CD4-positive, alpha-beta T cell (primary cell): Measurements from ENCODE around the gene SETBP1. TPM values are rescaled to one million over a fixed set of nuclear protein-coding genes. Genes with fewer than 3 reads are reported as not detected.

Experiments
- ATAC-seq: fragments of 200-7000 bp; cut with Tn5 transposase; one replicate; pipeline ENCODE4 v1.10.0; 2022; ENCODE audit warnings: mild to moderate bottlenecking; ENCODE audit not compliant: poor library complexity
- CTCF ChIA-PET: fragments of 350-600 bp; sonication (Branson Sonifier 250); formaldehyde crosslinking; loops from one replicate; lab custom pipeline; 2021; ENCODE audit warnings: antibody characterized with exemption, inconsistent platforms; lab: Charles Lee
- POLR2A ChIA-PET: fragments of 350-600 bp; sonication (Branson Sonifier 250); formaldehyde crosslinking; loops from one replicate; lab custom pipeline; 2021; ENCODE audit warnings: antibody characterized with exemption, inconsistent platforms; lab: Charles Lee
- DNase-seq, 14 experiments: peaks; one replicate each; pipeline ENCODE4 v3.0.0-alpha.2; 2013 to 2020; ENCODE audit warnings: mixed read lengths in 2 of 14
- H3K27ac ChIP-seq, 2 donors: one replicate each; pipeline versions ENCODE4 v1.5.1 to v1.7.0; 2013; ENCODE audit warnings: low read length in 2 of 2, low read depth in 1 of 2, mild to moderate bottlenecking in 1 of 2
- H3K27me3 ChIP-seq, 2 experiments: 1 replicate in 1 of 2; 2 replicates in 1 of 2; pipeline versions ENCODE4 v1.6.1 to v1.7.0; 2013; ENCODE audit warnings: low read length in 2 of 2, control low read depth in 1 of 2, mild to moderate bottlenecking in 1 of 2, moderate library complexity in 1 of 2; ENCODE audit not compliant: insufficient read depth in 2 of 2, control insufficient read depth in 1 of 2
- H3K36me3 ChIP-seq: one replicate; pipeline ENCODE4 v1.6.1; 2013; ENCODE audit warnings: low read length, control low read depth; ENCODE audit not compliant: insufficient read depth
- H3K4me1 ChIP-seq: one replicate; pipeline ENCODE4 v1.6.1; 2013; ENCODE audit warnings: low read length, control low read depth; ENCODE audit not compliant: insufficient read depth
- H3K4me3 ChIP-seq: one replicate; pipeline ENCODE4 v1.5.1; 2013; ENCODE audit warnings: mild to moderate bottlenecking, low read length, moderate library complexity
- H3K9me3 ChIP-seq, 2 experiments: 1 replicate in 1 of 2; 2 replicates in 1 of 2; pipeline versions ENCODE4 v1.6.1 to v1.7.0; 2013; ENCODE audit warnings: low read length in 2 of 2, mild to moderate bottlenecking in 2 of 2, control low read depth in 1 of 2, moderate library complexity in 1 of 2; ENCODE audit not compliant: control insufficient read depth in 1 of 2, insufficient read depth in 1 of 2
- H3K27ac Mint-ChIP-seq: one replicate; pipeline ENCODE4 v1.8.0; 2020; ENCODE audit warnings: mixed read lengths
- H3K27me3 Mint-ChIP-seq: one replicate; pipeline ENCODE4 v1.8.0; 2021; ENCODE audit warnings: mixed read lengths
- H3K36me3 Mint-ChIP-seq: one replicate; pipeline ENCODE4 v1.8.0; 2021; ENCODE audit warnings: low read depth, mixed read lengths
- H3K4me1 Mint-ChIP-seq: one replicate; pipeline ENCODE4 v1.8.0; 2021; ENCODE audit warnings: low read depth, mixed read lengths
- H3K4me3 Mint-ChIP-seq: one replicate; pipeline ENCODE4 v1.8.0; 2020; ENCODE audit warnings: mild to moderate bottlenecking, mixed read lengths
- H3K9me3 Mint-ChIP-seq: one replicate; pipeline ENCODE4 v1.8.0; 2020; ENCODE audit warnings: mixed read lengths
- intact Hi-C, 2 experiments: fragments of 100-400 bp; cut with DNase I in 1 of 2; cut with micrococcal nuclease in 1 of 2; formaldehyde crosslinking; loops; one replicate each; pipeline versions ENCODE4 v1.15.1 to v1.9.0; 2023 to 2025; cut with DNase I, micrococcal nuclease
- total RNA-seq, 174 experiments: library from RNA in 2 of 174; stranded (reverse) in 2 of 174; gene quantifications; one replicate each; pipeline ENCODE4 v1.2.3 and lab custom pipeline; 2021 to 2026
- TF ChIP-seq, protein P1 (sequence below): fragments of 200-600 bp; IDR thresholded peaks from one replicate; pipeline ENCODE4 v1.8.0; 2022; ENCODE audit warnings: antibody characterized with exemption, mild to moderate bottlenecking

SETBP1 gene
- total RNA-seq, 2 experiments from 2014 or later, result 0.25 to 0.41 TPM

DNA sequence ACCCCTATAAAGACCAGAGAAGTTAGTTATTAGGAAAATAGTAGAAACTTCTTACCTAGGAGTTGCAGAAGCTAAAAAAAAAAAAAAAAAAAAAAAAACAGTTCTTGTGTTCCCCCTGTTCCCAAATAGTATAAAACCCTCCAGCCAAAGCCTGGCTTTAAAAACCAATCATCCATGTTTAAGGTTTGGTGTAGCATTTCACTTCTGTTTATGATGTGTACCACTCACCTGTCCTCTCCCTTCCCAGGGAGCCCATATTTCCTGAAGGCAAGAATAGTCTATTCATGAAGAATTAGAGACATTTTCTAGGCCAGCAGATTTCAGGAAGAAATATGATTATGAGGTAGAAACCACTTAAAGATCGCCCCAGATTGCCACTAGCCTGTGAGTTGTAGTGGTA is 273.6 kb downstream of the SETBP1 start:
- Histone ChIP-seq H3K4me1 (no peaks in the 10 kb centered on the region), H3K27me3 (no peaks in the 10 kb centered on the region), H3K9me3 (peaks cover 0 to 4% of the 10 kb centered on the region in 2 experiments), H3K27ac (no peak overlapping the region), H3K36me3 (no peaks in the 10 kb centered on the region), H3K4me3 (no peak overlapping the region)
- TF ChIP-seq, protein P1, sequence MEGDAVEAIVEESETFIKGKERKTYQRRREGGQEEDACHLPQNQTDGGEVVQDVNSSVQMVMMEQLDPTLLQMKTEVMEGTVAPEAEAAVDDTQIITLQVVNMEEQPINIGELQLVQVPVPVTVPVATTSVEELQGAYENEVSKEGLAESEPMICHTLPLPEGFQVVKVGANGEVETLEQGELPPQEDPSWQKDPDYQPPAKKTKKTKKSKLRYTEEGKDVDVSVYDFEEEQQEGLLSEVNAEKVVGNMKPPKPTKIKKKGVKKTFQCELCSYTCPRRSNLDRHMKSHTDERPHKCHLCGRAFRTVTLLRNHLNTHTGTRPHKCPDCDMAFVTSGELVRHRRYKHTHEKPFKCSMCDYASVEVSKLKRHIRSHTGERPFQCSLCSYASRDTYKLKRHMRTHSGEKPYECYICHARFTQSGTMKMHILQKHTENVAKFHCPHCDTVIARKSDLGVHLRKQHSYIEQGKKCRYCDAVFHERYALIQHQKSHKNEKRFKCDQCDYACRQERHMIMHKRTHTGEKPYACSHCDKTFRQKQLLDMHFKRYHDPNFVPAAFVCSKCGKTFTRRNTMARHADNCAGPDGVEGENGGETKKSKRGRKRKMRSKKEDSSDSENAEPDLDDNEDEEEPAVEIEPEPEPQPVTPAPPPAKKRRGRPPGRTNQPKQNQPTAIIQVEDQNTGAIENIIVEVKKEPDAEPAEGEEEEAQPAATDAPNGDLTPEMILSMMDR, result no peak
- Mint-ChIP-seq H3K27me3 (no peaks in the 10 kb centered on the region), H3K27ac (no peak overlapping the region), H3K4me3 (no peak overlapping the region), H3K9me3 (no peaks in the 10 kb centered on the region), H3K4me1 (no peaks in the 10 kb centered on the region), H3K36me3 (no peaks in the 10 kb centered on the region)
- POLR2A ChIA-PET, result no interaction called here
- ATAC-seq, result no peak
- DNase-seq, result no peak
- intact Hi-C loops, result no loop called here
- CTCF ChIA-PET, result no interaction called here

DNA sequence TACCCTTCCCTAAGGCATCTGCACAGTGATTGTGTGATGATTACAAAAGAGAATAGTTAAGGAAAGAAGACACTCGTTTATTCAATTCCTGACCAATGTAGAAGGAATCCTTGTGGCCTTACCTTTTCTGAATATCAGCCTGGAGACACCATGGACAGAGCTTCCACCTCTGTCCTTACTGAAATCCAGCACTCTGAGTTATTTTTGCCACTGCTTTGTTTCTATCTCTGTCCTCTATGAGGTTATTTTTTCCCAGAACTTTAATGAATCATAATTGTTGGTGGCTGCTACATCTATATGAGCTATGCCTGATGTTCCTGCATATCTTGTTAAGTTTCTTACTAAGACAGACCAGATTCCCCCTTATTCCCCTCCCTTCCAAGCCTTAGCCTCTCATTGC is 275.1 kb downstream of the SETBP1 start:
- Mint-ChIP-seq H3K4me3 (no peak overlapping the region), H3K9me3 (no peaks in the 10 kb centered on the region), H3K27ac (no peak overlapping the region), H3K36me3 (no peaks in the 10 kb centered on the region), H3K27me3 (no peaks in the 10 kb centered on the region), H3K4me1 (no peaks in the 10 kb centered on the region)
- CTCF ChIA-PET, result no interaction called here
- no peak for ATAC-seq
- no peaks in the 10 kb centered on the region for H3K4me1 ChIP-seq
- H3K27ac ChIP-seq, result no peak overlapping the region
- H3K36me3 ChIP-seq, result no peaks in the 10 kb centered on the region
- POLR2A ChIA-PET, result no interaction called here
- no peak for DNase-seq
- peaks cover 0 to 4% of the 10 kb centered on the region in 2 experiments for H3K9me3 ChIP-seq
- intact Hi-C loops, result loop anchor here in 1 of 2 experiments (2.0 kb wide), 1 partner anchor 19 kb away; no protein-coding TSS in a partner anchor
- H3K27me3 ChIP-seq, result no peaks in the 10 kb centered on the region
- TF ChIP-seq, protein P1, result no peak
- no peak overlapping the region for H3K4me3 ChIP-seq

DNA sequence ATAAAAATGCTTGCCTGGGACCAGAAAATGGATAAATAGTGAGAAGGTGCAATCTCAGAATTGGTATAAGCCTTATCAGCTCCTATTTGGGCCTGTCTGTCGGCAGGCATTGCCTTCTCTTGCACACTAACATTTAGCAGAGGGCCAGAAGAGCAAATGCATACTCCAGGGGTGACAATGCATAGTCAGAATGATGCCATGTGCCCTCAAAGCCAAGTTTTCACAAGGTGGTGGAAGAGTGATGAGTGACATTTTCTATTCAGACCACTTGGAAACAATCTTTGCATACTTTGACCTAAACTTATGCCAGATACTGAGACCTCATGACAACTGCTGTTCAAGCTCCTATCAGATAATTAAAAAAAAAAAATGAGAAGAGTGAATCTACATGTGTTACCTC is 276.3 kb downstream of the SETBP1 start:
- no peaks in the 10 kb centered on the region for H3K27me3 Mint-ChIP-seq
- DNase-seq (no peak), ATAC-seq (no peak)
- H3K4me3 ChIP-seq, result no peak overlapping the region
- no peak overlapping the region for H3K4me3 Mint-ChIP-seq
- POLR2A ChIA-PET, result no interaction called here
- peaks cover 0 to 4% of the 10 kb centered on the region in 2 experiments for H3K9me3 ChIP-seq
- H3K4me1 Mint-ChIP-seq, result no peaks in the 10 kb centered on the region
- no peaks in the 10 kb centered on the region for H3K27me3 ChIP-seq
- H3K27ac ChIP-seq, result no peak overlapping the region
- intact Hi-C loops, result loop anchor here in 1 of 2 experiments (2.0 kb wide), 1 partner anchor 20 kb away; no protein-coding TSS in a partner anchor
- no peaks in the 10 kb centered on the region for H3K9me3 Mint-ChIP-seq
- H3K4me1 ChIP-seq, result no peaks in the 10 kb centered on the region
- H3K36me3 Mint-ChIP-seq, result no peaks in the 10 kb centered on the region
- TF ChIP-seq, protein P1, result no peak
- CTCF ChIA-PET, result no interaction called here
- H3K36me3 ChIP-seq, result no peaks in the 10 kb centered on the region
- H3K27ac Mint-ChIP-seq, result no peak overlapping the region
